Transverse colon (tissue), 3 donors: ENCODE measurements around the gene MTRFR.

ENCODE experiments used
- CTCF ChIP-seq, 5 experiments: fragments of 200-600 bp in 3 of 5; fragments of 450-650 bp in 2 of 5; sonication (generic) in 3 of 5; IDR thresholded peaks; 1 replicate in 2 of 5; 2 replicates in 3 of 5; pipeline ENCODE4 v1.5.1; 2016 to 2017; ENCODE audit warnings: antibody characterized with exemption in 5 of 5, inconsistent platforms in 3 of 5, mild to moderate bottlenecking in 2 of 5, moderate library complexity in 1 of 5
- POLR2A ChIP-seq: fragments of 450-650 bp; IDR thresholded peaks from one replicate; pipeline ENCODE4 v1.6.1; 2016; ENCODE audit warnings: antibody characterized with exemption, mild to moderate bottlenecking, moderate library complexity

- TF ChIP-seq POLR2A (no peak), CTCF (IDR thresholded peaks at IDR 0.05) (no peak)
Observed at GRCh38 chr12:123227581-123228258, 5.5 kb upstream of the MTRFR start.
